MCF 10A (cell line): ENCODE results near the gene DSCAML1. TPM values are rescaled to one million over a fixed set of nuclear protein-coding genes. Genes with fewer than 3 reads are reported as not detected.

Source experiments
- BruUV-seq: library from RNA; stranded (reverse); fragments of 400-500 nt; replicated peaks from 2 replicates; lab custom pipeline; 2021; lab: Mats Ljungman, UMichigan
- CTCF ChIA-PET: fragments of 300-600 bp; sonication (Branson Sonifier 250); formaldehyde crosslinking; extraction: SDS; loops from one replicate; lab custom pipeline; 2021; ENCODE audit warnings: antibody characterized with exemption, inconsistent platforms; lab: Yijun Ruan, JAX
- POLR2A ChIA-PET: fragments of 300-600, 350-650 bp; sonication (Branson Sonifier 250); formaldehyde crosslinking; extraction: SDS; loops from one replicate; lab custom pipeline; 2020; ENCODE audit warnings: antibody characterized with exemption, inconsistent platforms; lab: Yijun Ruan, JAX
- DNase-seq: peaks from one replicate; pipeline ENCODE4 v3.0.0-alpha.2; 2018; ENCODE audit not compliant: unreplicated experiment
- H3K27ac Mint-ChIP-seq: one replicate; pipeline ENCODE4 v1.8.0; 2022; ENCODE audit warnings: mild to moderate bottlenecking, low read depth, mixed read lengths; ENCODE audit not compliant: unreplicated experiment
- H3K27me3 Mint-ChIP-seq: one replicate; pipeline ENCODE4 v1.8.0; 2022; ENCODE audit warnings: mixed read lengths; ENCODE audit not compliant: insufficient read depth, unreplicated experiment
- H3K36me3 Mint-ChIP-seq: one replicate; pipeline ENCODE4 v1.8.0; 2022; ENCODE audit warnings: mild to moderate bottlenecking, moderate library complexity, mixed read lengths; ENCODE audit not compliant: insufficient read depth, unreplicated experiment
- H3K4me1 Mint-ChIP-seq: one replicate; pipeline ENCODE4 v1.8.0; 2022; ENCODE audit warnings: mixed read lengths; ENCODE audit not compliant: insufficient read depth, unreplicated experiment
- H3K4me3 Mint-ChIP-seq: one replicate; pipeline ENCODE4 v1.8.0; 2022; ENCODE audit warnings: mild to moderate bottlenecking, moderate library complexity, mixed read lengths; ENCODE audit not compliant: unreplicated experiment
- H3K9me3 Mint-ChIP-seq: one replicate; pipeline ENCODE4 v1.8.0; 2022; ENCODE audit warnings: mixed read lengths; ENCODE audit not compliant: unreplicated experiment
- intact Hi-C: fragments of 100-400 bp; cut with micrococcal nuclease; formaldehyde crosslinking; loops from 2 replicates; pipeline ENCODE4 v1.14.1; 2022
- total RNA-seq: library from RNA; stranded (reverse); gene quantifications from 2 replicates; pipeline ENCODE4 v1.2.3, GENCODE V29; 2022
- TF ChIP-seq, protein P1 (sequence below): fragments of 200-600 bp; IDR thresholded peaks from one replicate; pipeline ENCODE4 v1.8.0; 2022; ENCODE audit warnings: antibody characterized with exemption, mild to moderate bottlenecking; ENCODE audit not compliant: unreplicated experiment

The DSCAML1 gene
- total RNA-seq, 1 experiment from 2014 or later: not detected

DNA sequence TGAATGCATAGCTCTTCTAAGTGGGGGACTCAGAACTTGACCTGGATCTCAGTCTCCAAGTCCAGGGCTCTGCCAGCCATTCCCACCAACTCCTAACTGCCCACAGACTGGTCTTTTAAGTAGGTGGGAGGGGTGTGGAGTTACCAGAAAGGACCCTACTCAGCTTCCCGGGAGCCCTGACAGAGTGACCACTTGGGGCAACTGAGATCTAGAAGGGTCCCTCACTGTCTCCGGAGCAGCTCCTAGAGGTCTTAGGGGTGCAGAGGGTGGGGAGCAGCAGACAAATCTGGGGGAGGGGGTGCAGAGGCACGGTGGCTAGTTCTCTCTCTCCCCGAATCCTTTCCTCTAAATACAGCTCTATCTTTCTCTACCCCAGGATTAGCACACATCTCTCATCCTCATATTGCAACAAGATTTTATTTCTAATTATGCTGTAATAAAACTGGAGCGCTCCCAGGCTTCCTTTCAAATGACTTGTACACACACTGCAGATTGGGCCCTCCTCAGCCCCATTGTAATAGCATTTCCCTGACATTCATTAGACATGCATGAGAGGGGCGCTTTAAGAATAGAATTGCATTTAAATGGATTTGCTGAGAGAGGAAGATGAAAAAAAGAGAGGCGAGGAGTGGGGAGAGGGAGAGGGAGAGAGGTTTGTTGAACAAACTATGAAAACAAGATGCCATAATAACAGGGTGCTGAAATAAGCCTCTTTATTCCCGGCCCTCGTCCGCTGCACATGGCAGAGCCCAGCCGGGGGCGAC lies 250.4 kb downstream of the DSCAML1 start:
- Mint-ChIP-seq H3K9me3 (no peaks in the 10 kb centered on the region), H3K36me3 (no peaks in the 10 kb centered on the region), H3K4me1 (no peaks in the 10 kb centered on the region), H3K27ac (no peak overlapping the region), H3K27me3 (peaks cover 84% of the 10 kb centered on the region), H3K4me3 (no peak overlapping the region)
- ChIA-PET POLR2A (no interaction called here), CTCF (interaction anchor here (0.6 kb wide), 2 partner anchors 12 to 373 kb away, joined by 3 read pairs; no protein-coding TSS in a partner anchor)
- TF ChIP-seq, protein P1, sequence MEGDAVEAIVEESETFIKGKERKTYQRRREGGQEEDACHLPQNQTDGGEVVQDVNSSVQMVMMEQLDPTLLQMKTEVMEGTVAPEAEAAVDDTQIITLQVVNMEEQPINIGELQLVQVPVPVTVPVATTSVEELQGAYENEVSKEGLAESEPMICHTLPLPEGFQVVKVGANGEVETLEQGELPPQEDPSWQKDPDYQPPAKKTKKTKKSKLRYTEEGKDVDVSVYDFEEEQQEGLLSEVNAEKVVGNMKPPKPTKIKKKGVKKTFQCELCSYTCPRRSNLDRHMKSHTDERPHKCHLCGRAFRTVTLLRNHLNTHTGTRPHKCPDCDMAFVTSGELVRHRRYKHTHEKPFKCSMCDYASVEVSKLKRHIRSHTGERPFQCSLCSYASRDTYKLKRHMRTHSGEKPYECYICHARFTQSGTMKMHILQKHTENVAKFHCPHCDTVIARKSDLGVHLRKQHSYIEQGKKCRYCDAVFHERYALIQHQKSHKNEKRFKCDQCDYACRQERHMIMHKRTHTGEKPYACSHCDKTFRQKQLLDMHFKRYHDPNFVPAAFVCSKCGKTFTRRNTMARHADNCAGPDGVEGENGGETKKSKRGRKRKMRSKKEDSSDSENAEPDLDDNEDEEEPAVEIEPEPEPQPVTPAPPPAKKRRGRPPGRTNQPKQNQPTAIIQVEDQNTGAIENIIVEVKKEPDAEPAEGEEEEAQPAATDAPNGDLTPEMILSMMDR: no peak
- no TSS peak for BruUV-seq
- DNase-seq: no peak
- intact Hi-C loops: no loop called here

DNA sequence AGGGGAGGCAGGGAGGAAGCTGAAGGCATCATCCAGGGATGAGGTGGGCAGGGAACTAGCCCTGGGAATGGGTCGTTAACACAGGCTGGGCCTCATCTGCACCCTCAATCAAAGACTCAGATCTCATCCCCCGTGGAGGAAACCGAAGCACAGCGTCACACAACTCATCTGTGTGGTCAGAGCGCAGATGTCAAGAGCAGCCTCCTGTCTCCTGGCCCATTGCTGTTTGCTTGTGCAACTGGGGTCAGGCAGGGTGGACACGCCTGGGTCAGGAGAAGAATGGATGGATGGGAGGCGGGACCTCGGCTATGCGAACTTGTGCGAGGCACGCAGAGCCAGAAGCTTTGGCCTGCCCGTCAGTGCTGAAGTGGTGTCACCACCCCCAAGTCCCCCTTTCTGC lies 251.3 kb downstream of the DSCAML1 start:
- H3K9me3 Mint-ChIP-seq: no peaks in the 10 kb centered on the region
- no peak overlapping the region for H3K27ac Mint-ChIP-seq
- no peak overlapping the region for H3K4me3 Mint-ChIP-seq
- intact Hi-C loops: no loop called here
- CTCF ChIA-PET: no interaction called here
- DNase-seq: no peak
- peaks cover 84% of the 10 kb centered on the region for H3K27me3 Mint-ChIP-seq
- POLR2A ChIA-PET: no interaction called here
- H3K36me3 Mint-ChIP-seq: no peaks in the 10 kb centered on the region
- TF ChIP-seq, protein P1: no peak
- no TSS peak for BruUV-seq
- no peaks in the 10 kb centered on the region for H3K4me1 Mint-ChIP-seq

DNA sequence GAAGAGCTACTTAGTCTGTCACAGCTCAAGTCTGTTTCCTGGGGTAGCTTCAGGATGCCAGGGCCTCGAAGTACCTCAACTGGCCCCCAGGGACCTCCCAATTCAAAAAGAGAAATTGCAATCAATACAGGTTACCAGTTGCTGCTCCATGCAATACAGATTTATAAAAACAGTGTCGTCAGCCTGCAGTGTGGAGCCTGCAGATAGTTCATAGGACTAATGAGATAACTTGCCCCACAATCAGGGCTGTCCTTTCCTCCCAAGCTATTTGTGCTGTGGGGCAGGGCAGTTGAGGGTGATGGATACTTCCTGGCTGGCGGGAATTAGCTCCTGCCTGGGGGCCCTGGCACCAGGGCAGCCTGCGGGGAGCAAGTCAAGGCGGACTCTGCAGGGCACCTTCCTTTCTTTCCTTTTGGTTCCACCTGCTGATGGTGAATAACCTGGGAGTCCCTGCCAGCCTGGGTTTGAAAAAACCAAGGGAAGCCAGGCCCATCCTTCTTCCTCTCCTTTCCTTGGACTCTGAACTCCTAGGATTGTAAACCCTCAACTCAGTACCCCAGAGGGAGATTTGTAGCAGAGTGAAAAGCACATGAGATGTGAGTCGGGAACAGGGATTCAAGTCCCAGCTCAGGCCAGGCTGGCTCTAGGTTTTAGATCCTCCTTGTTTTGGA lies 252.8 kb downstream of the DSCAML1 start:
- BruUV-seq: no TSS peak
- no peaks in the 10 kb centered on the region for H3K4me1 Mint-ChIP-seq
- ChIA-PET CTCF (interaction anchor here (0.5 to 0.7 kb wide), 2 partner anchors 147 to 514 kb away, joined by 3 read pairs; no protein-coding TSS in a partner anchor), POLR2A (no interaction called here)
- no peak overlapping the region for H3K27ac Mint-ChIP-seq
- intact Hi-C loops: no loop called here
- H3K9me3 Mint-ChIP-seq: no peaks in the 10 kb centered on the region
- TF ChIP-seq, protein P1: no peak
- peaks cover 84% of the 10 kb centered on the region for H3K27me3 Mint-ChIP-seq
- no peaks in the 10 kb centered on the region for H3K36me3 Mint-ChIP-seq
- no peak for DNase-seq
- no peak overlapping the region for H3K4me3 Mint-ChIP-seq

DNA sequence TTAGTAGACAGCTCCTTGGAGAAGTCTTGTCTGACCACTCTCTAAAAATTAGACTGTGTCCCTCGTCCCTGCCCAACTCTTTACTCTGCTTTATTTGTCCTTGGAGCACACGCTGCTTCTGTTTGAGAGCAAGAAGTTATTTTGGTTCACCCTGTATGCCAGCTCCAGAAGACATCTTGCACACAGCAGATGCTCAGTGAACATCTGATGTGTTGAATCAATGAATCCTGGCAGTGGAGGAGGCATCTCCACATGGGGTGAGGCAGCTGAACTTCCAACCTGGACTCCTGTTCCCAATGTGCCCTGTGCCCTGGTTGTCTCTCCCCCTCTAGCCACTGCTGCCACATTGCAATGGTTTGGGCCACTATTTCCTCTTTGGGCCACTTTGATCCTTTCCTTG lies 255.8 kb downstream of the DSCAML1 start:
- Mint-ChIP-seq H3K27ac (no peak overlapping the region), H3K36me3 (no peaks in the 10 kb centered on the region), H3K27me3 (peaks cover 94% of the 10 kb centered on the region)

More for the DNA sequence above, 255.8 kb downstream of the DSCAML1 start:
- no TSS peak for BruUV-seq
- intact Hi-C loops: no loop called here
- ChIA-PET CTCF (no interaction called here), POLR2A (interaction anchor here (0.6 kb wide), 2 partner anchors 15 to 721 kb away, joined by 3 read pairs; no protein-coding TSS in a partner anchor)
- no peaks in the 10 kb centered on the region for H3K4me1 Mint-ChIP-seq
- H3K4me3 Mint-ChIP-seq: no peak overlapping the region
- no peak for DNase-seq
- TF ChIP-seq, protein P1: no peak
- no peaks in the 10 kb centered on the region for H3K9me3 Mint-ChIP-seq
